Measurements from ENCODE around the gene PRPSAP2. TPM values are rescaled to one million over a fixed set of nuclear protein-coding genes. Genes with fewer than 3 reads are reported as not detected.
A peak's percentile ranks its signal among the peaks of the same experiment; 100 is the strongest.

Gene PRPSAP2
- total and polyA plus RNA-seq, 2 donors, result 48.2 to 56.7 TPM

DNA sequence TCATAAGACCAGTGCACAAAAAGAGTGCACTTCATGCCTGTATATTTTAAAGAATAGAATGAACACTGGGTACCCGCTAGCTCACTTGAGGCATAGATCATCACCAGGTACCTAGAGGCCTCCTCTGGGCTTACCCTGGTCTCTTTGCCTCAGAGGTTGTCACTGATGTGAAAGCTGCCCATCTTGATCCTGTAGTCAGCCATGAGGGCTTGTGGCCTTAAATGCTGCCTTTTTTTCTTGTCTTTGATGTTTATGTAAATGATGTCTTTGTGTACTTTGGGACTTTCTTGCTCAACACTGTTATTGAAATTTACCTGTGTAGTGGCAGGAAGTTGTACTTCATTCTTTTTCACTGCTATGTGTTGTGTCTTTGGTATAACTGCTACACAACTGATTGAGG is 67.3 kb downstream of the PRPSAP2 start:
- Histone ChIP-seq H3K9me3 (ENCODE audit: control insufficient read depth in 2 of 2, insufficient read depth in 1 of 2, low read length in 1 of 2) (no peaks in the 10 kb centered on the region), H3K36me3 (ENCODE audit: control insufficient read depth in 2 of 2, insufficient read depth in 2 of 2, low read length in 1 of 2) (peaks cover 19 to 22% of the 10 kb centered on the region in 2 donors), H3K27me3 (ENCODE audit: control insufficient read depth in 2 of 2, insufficient read depth in 1 of 2, low read length in 1 of 2) (no peaks in the 10 kb centered on the region), H3K4me1 (ENCODE audit: control insufficient read depth in 2 of 2, insufficient read depth in 2 of 2, low read length in 2 of 2) (peaks cover 7 to 12% of the 10 kb centered on the region in 2 donors), H3K27ac (ENCODE audit: low read depth in 1 of 2, low read length in 1 of 2) (peak overlapping the region in 1 of 2 donors; percentile 64), H3K4me3 (ENCODE audit: low read length in 2 of 2) (no peak overlapping the region)
- 84% methylated on average over 1 of the region's 1 CpG for WGBS
- peak in 1 of 9 donors; percentile 38 for DNase-seq (ENCODE audit: low read depth in 6 of 9, low spot score in 9 of 9)

DNA sequence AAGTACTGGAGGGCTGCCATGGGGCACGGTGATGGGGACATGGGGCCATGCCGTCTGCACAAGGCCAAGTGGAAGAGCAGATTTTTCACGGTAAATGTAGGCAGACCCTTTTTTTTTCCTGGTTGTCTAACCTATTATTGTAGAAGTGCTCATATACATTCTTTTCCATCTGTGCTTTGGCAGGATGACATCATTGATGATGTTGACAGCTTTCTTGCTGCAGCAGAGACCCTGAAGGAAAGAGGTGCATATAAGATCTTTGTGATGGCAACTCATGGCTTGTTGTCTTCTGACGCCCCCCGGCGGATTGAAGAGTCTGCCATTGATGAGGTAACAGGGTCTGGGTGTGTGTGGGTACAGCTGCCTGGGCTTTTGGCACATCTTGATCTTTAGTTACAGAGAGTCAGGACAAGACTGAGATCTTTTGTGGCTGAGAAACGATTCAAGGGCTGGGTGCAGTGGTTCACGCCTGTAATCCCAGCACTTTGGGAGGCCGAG is 70.7 kb downstream of the PRPSAP2 start:
- Histone ChIP-seq H3K36me3 (ENCODE audit: control insufficient read depth in 2 of 2, insufficient read depth in 2 of 2, low read length in 1 of 2) (peaks cover 30 to 31% of the 10 kb centered on the region in 2 donors), H3K27me3 (ENCODE audit: control insufficient read depth in 2 of 2, insufficient read depth in 1 of 2, low read length in 1 of 2) (no peaks in the 10 kb centered on the region), H3K4me3 (ENCODE audit: low read length in 2 of 2) (no peak overlapping the region), H3K27ac (ENCODE audit: low read depth in 1 of 2, low read length in 1 of 2) (no peak overlapping the region), H3K9me3 (ENCODE audit: control insufficient read depth in 2 of 2, insufficient read depth in 1 of 2, low read length in 1 of 2) (no peaks in the 10 kb centered on the region), H3K4me1 (ENCODE audit: control insufficient read depth in 2 of 2, insufficient read depth in 2 of 2, low read length in 2 of 2) (peaks cover 3 to 8% of the 10 kb centered on the region in 2 donors)
- 97% methylated on average over 9 of the region's 9 CpGs for WGBS
- no peak for DNase-seq (ENCODE audit: low read depth in 6 of 9, low spot score in 9 of 9)

DNA sequence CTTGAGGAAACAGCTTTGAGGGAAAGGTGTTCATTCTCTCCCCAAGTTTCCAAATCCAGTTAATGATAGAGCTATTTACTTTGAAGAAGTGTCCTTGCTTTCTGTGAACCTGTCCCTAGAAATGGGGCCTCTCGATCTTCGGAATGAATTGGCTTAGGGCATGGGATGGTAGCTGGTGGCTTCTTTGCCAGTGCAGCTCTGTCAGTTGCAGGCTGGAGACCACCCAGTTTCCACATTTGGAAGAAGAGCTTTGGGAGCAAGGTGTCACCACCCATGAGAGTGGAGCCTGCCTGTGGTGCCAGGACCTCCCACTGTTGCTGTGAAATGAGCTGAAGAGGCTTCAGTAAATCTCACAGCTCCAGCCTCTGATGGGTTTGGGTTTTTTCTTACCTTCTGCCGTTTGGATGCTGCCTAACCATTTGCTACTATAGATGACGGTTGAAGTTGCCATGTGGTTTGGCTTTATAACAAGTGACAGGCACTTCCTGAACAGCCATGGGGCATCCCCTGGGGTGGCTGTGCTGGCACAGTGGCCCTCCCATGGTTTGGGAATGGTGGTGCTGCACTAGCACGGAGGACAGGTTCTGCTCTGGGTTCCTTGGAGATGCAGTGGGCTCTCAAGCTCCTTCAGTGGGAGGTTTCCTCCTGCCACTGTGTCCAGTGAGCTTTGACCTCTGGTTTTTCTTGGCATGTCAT is 74.6 kb downstream of the PRPSAP2 start:
- no peak overlapping the region for H3K4me3 ChIP-seq (ENCODE audit: low read length in 2 of 2)
- peaks cover 21 to 22% of the 10 kb centered on the region in 2 donors for H3K36me3 ChIP-seq (ENCODE audit: control insufficient read depth in 2 of 2, insufficient read depth in 2 of 2, low read length in 1 of 2)
- H3K27ac ChIP-seq (ENCODE audit: low read depth in 1 of 2, low read length in 1 of 2), result no peak overlapping the region
- 70% methylated on average over 5 of the region's 5 CpGs for WGBS
- no peaks in the 10 kb centered on the region for H3K9me3 ChIP-seq (ENCODE audit: control insufficient read depth in 2 of 2, insufficient read depth in 1 of 2, low read length in 1 of 2)
- H3K4me1 ChIP-seq (ENCODE audit: control insufficient read depth in 2 of 2, insufficient read depth in 2 of 2, low read length in 2 of 2), result peaks cover 0 to 3% of the 10 kb centered on the region in 2 donors
- DNase-seq (ENCODE audit: low read depth in 6 of 9, low spot score in 9 of 9), result no peak
- H3K27me3 ChIP-seq (ENCODE audit: control insufficient read depth in 2 of 2, insufficient read depth in 1 of 2, low read length in 1 of 2), result no peaks in the 10 kb centered on the region

DNA sequence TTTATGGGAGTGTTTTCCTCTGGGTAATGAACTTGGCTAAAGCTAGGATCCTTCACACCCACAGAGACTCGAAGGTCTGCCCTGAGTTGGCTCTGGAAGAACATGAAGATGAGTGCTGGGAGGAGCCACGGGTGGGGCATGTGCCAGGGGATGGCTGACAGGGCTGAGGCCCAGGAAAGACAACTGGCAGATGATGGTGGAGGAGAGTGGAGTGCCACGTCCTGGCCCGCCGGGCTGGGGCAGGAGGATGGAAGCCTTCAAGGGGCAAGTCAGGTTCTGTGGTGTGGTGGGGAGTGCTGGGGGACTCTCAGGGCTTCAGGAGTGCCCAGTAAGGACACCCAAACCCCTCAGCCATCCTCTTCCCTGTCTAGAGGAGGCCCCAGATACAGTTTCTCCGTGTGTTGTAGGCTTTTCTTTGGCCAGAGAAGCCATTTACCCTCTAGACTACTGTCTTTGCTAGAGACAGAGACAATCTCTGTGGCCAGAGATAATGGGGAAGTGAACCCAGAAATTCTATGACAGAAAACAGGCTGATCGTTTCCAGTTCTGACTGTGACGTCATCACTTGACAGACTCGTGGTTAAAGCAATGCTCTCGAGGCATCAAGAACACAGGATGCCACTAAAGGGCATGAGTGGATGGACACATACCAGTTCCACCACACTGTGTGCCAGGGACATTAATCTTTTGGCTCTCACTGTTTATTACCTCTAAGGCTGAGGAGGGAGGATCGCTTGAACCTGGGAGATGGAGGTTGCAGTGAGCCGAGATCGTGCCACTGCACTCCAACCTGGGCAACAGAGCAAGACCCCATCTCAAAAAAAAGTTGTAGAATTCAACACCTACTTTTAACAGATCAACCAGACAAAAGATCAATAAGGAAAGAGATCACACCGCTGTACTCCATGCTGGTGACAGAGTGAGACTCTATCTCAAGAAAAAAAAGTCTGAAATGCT is 75.4 kb downstream of the PRPSAP2 start:
- 87% methylated on average over 14 of the region's 14 CpGs for WGBS
- no peaks in the 10 kb centered on the region for H3K27me3 ChIP-seq (ENCODE audit: control insufficient read depth in 2 of 2, insufficient read depth in 1 of 2, low read length in 1 of 2)
- peaks cover 19 to 22% of the 10 kb centered on the region in 2 donors for H3K36me3 ChIP-seq (ENCODE audit: control insufficient read depth in 2 of 2, insufficient read depth in 2 of 2, low read length in 1 of 2)
- DNase-seq (ENCODE audit: low read depth in 6 of 9, low spot score in 9 of 9), result no peak
- H3K4me1 ChIP-seq (ENCODE audit: control insufficient read depth in 2 of 2, insufficient read depth in 2 of 2, low read length in 2 of 2), result peaks cover 0 to 3% of the 10 kb centered on the region in 2 donors
- H3K4me3 ChIP-seq (ENCODE audit: low read length in 2 of 2), result no peak overlapping the region
- no peak overlapping the region for H3K27ac ChIP-seq (ENCODE audit: low read depth in 1 of 2, low read length in 1 of 2)
- H3K9me3 ChIP-seq (ENCODE audit: control insufficient read depth in 2 of 2, insufficient read depth in 1 of 2, low read length in 1 of 2), result no peaks in the 10 kb centered on the region

DNA sequence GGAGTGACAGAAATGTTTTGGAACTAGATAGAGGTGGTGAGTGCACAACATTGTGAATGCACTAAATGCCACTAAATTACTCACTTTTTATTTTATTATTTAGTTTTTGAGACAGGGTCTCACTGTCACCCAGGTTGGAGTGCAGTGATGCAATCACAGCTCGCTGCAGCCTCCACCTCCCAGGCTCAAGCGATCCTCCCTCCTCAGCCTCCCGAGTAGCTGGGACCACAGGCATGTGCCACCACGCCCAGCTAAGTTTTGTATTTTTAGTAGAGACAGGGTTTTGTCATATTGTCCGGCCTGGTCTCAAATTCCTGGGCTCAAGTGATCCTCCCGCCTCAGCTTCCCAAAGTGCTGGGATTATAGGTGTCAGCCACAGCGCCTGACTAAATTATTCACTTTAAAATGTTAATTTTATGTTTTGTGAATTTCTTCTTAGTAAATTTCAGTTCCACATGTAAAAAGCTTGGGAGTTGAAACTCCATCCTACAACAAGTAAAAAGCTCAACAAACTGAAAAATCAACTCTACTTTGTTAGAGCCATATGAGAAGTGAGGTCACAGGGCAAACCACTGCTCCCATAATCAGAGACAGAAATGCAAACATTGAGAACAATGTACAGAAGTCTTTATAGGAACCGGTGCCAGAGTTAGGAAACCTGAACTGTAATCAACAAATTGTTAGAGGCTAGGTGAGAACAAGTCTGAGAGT is 80.2 kb downstream of the PRPSAP2 start:
- no peaks in the 10 kb centered on the region for H3K9me3 ChIP-seq (ENCODE audit: control insufficient read depth in 2 of 2, insufficient read depth in 1 of 2, low read length in 1 of 2)
- 89% methylated on average over 8 of the region's 8 CpGs for WGBS
- H3K27me3 ChIP-seq (ENCODE audit: control insufficient read depth in 2 of 2, insufficient read depth in 1 of 2, low read length in 1 of 2), result no peaks in the 10 kb centered on the region
- no peak overlapping the region for H3K27ac ChIP-seq (ENCODE audit: low read depth in 1 of 2, low read length in 1 of 2)
- DNase-seq (ENCODE audit: low read depth in 6 of 9, low spot score in 9 of 9), result no peak
- no peak overlapping the region for H3K4me3 ChIP-seq (ENCODE audit: low read length in 2 of 2)
- peaks cover 0 to under 1% of the 10 kb centered on the region in 2 donors for H3K36me3 ChIP-seq (ENCODE audit: control insufficient read depth in 2 of 2, insufficient read depth in 2 of 2, low read length in 1 of 2)
- no peaks in the 10 kb centered on the region for H3K4me1 ChIP-seq (ENCODE audit: control insufficient read depth in 2 of 2, insufficient read depth in 2 of 2, low read length in 2 of 2)

DNA sequence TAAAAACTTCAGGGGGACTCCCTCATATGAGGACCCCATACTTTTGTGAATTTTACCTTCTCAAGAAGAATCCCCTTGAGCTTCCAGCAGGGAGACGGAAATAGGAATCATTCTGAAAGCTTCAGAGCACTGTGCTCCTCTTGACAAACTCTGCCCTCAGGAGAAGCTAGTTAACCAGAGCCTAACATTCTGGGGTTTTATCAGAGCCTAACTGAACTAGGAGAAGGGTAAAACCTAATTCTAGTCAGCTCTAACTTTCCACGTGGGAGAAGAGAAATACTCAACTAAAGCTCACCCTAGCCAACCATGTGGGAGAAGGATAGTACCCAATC is 80.7 kb downstream of the PRPSAP2 start:
- 86% methylated on average over 2 of the region's 2 CpGs for WGBS
- no peak overlapping the region for H3K27ac ChIP-seq (ENCODE audit: low read depth in 1 of 2, low read length in 1 of 2)

DNA sequence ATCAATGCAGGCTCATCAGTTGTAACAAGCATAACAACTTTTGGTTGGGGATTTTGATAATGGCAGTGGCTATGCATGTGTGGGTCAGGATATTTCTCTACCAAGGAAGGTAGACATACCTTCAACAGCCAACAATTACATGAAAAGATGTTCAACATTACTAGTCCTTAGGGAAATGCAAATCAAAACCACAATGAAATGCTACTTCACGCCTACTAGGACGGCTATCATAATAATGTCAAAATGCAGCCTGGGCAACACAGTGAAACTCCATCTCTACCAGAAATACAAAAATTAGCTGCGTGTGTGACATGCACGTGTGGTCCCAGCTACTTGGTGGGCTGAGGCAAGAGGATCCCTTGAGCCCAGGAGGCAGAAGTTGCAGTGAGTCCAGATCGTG is 86.7 kb downstream of the PRPSAP2 start:
- no peak for DNase-seq (ENCODE audit: low read depth in 6 of 9, low spot score in 9 of 9)
- no peaks in the 10 kb centered on the region for H3K4me1 ChIP-seq (ENCODE audit: control insufficient read depth in 2 of 2, insufficient read depth in 2 of 2, low read length in 2 of 2)
- H3K27ac ChIP-seq (ENCODE audit: low read depth in 1 of 2, low read length in 1 of 2), result no peak overlapping the region
- WGBS, result 92% methylated on average over 5 of the region's 5 CpGs
- no peak overlapping the region for H3K4me3 ChIP-seq (ENCODE audit: low read length in 2 of 2)
- no peaks in the 10 kb centered on the region for H3K36me3 ChIP-seq (ENCODE audit: control insufficient read depth in 2 of 2, insufficient read depth in 2 of 2, low read length in 1 of 2)
- H3K9me3 ChIP-seq (ENCODE audit: control insufficient read depth in 2 of 2, insufficient read depth in 1 of 2, low read length in 1 of 2), result no peaks in the 10 kb centered on the region
- H3K27me3 ChIP-seq (ENCODE audit: control insufficient read depth in 2 of 2, insufficient read depth in 1 of 2, low read length in 1 of 2), result peaks cover 0 to 22% of the 10 kb centered on the region in 2 donors

More for the DNA sequence above, 80.7 kb downstream of the PRPSAP2 start:
- H3K4me3 ChIP-seq (ENCODE audit: low read length in 2 of 2), result no peak overlapping the region
- H3K4me1 ChIP-seq (ENCODE audit: control insufficient read depth in 2 of 2, insufficient read depth in 2 of 2, low read length in 2 of 2), result no peaks in the 10 kb centered on the region
- no peak for DNase-seq (ENCODE audit: low read depth in 6 of 9, low spot score in 9 of 9)
- no peaks in the 10 kb centered on the region for H3K27me3 ChIP-seq (ENCODE audit: control insufficient read depth in 2 of 2, insufficient read depth in 1 of 2, low read length in 1 of 2)
- no peaks in the 10 kb centered on the region for H3K9me3 ChIP-seq (ENCODE audit: control insufficient read depth in 2 of 2, insufficient read depth in 1 of 2, low read length in 1 of 2)
- H3K36me3 ChIP-seq (ENCODE audit: control insufficient read depth in 2 of 2, insufficient read depth in 2 of 2, low read length in 1 of 2), result no peaks in the 10 kb centered on the region

DNA sequence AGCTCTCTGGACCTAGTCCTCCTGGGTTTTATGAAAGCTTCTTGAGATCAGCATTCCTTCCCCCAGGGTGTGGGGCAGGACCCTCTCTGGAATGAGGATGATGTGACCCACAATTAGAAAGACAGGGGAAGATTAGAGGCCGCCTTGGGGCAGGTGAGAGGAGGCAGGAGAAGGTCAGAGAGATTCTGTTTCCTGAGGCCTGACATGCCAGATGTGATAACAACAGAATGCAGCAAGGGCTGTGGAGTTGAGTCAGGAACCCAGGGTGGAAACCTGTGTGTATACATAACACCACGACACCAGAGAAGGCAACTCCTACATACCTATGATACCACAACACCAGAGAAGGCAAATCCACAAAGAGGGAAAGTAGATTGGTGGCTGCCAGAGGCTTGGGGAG is 88.6 kb downstream of the PRPSAP2 start:
- no peaks in the 10 kb centered on the region for H3K9me3 ChIP-seq (ENCODE audit: control insufficient read depth in 2 of 2, insufficient read depth in 1 of 2, low read length in 1 of 2)
- H3K27ac ChIP-seq (ENCODE audit: low read depth in 1 of 2, low read length in 1 of 2), result no peak overlapping the region
- H3K36me3 ChIP-seq (ENCODE audit: control insufficient read depth in 2 of 2, insufficient read depth in 2 of 2, low read length in 1 of 2), result no peaks in the 10 kb centered on the region
- peaks cover 0 to 30% of the 10 kb centered on the region in 2 donors for H3K27me3 ChIP-seq (ENCODE audit: control insufficient read depth in 2 of 2, insufficient read depth in 1 of 2, low read length in 1 of 2)
- no peaks in the 10 kb centered on the region for H3K4me1 ChIP-seq (ENCODE audit: control insufficient read depth in 2 of 2, insufficient read depth in 2 of 2, low read length in 2 of 2)
- DNase-seq (ENCODE audit: low read depth in 6 of 9, low spot score in 9 of 9), result no peak
- no peak overlapping the region for H3K4me3 ChIP-seq (ENCODE audit: low read length in 2 of 2)
- 78% methylated on average over 2 of the region's 2 CpGs for WGBS
